Measurements from ENCODE around the gene FLVCR2.
"Not testable (repeated sequence)": the region's sequence is repeated elsewhere in the genome, so short reads cannot be mapped to it uniquely, and the experiment has no call there.

The FLVCR2 gene

DNA sequence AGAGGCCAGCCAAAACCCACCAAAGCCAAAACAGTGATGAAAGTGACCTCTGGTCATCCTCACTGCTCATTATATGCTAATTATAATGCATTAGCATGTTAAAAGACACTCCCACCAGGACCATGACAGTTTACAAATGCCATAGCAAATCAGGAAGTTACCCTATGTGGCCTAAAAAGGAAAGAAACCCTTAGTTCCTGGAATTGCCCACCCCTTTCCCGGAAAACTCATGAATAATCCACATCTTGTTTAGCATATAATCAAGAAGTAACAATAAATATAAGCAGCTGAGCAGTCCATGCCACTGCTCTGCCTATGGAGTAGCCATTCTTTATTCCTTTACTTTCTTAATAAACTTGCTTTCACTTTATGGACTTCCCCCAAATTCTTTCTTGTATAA lies 21.7 kb downstream of the FLVCR2 start:
- DNase-seq = not testable (repeated sequence)

DNA sequence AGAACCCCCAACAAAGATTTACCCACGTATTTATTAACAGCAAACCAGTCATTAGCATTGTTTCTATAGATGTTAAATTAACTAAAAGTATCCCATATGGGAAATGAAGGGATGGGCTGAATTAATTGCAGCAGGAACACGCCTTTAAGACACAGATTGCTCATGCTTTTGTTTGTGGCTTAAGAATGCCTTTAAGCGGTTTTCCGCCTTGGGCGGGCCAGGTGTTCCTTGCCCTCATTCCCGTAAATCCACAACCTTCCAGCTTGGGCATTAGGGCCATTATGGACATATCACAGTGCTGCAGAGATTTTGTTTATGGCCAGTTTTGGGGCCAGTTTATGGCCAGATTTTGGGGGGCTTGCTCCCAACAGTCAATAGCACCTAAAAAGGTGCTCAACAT lies 22.6 kb downstream of the FLVCR2 start:
- DNase-seq = not testable (repeated sequence)

- DNase-seq = no peak
These were observed 24.1 kb downstream of the FLVCR2 start for GRCh38 chr14:75602503-75602902.

- peak; percentile 4 to 90 for DNase-seq
These were observed 26.8 kb downstream of the FLVCR2 start for GRCh38 chr14:75604979-75605851.

GRCh38 chr14:75605916-75606315 lies 27.5 kb downstream of the FLVCR2 start:
- no peak for DNase-seq

- DNase-seq = no peak
These were observed 28.6 kb downstream of the FLVCR2 start for GRCh38 chr14:75607044-75607443.

DNA sequence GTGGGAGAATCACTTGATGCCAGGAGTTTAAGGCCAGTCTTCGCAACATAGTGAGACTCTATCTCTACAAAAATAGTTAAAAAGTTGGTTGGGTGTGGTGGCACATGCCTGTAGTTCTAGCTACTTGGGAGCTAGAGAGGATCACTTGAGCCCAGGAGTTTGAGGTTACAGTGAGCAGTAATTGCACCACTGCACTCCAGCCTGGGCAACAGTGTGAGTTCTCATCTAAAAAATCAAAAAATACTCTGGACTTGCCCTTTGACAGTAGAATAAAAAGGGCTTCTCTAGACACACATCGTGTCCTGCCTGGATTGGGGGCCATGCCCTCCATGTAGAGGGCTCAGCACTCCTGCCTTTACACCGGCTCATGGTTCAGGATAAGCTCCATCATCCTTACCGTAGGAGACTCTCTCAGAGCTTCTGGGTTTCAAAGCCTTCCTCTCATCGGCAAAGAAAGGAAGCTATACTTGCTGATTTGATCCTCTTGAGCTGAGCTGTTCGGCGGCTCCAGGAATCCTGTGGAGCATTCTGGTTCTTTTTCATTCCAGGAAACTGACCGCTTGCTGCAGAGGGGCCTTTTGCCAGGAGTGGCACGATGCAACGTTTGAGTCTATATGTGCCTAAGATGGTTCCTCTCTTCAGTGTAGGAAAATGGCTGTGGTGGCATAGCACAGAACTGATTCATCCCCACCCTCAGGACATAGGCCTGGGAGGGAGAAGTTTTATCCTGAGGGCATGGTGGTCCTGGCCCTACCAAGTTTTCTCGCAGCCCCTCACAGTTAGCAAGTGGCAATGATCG lies 29.6 kb downstream of the FLVCR2 start:
- DNase-seq = no peak

DNA sequence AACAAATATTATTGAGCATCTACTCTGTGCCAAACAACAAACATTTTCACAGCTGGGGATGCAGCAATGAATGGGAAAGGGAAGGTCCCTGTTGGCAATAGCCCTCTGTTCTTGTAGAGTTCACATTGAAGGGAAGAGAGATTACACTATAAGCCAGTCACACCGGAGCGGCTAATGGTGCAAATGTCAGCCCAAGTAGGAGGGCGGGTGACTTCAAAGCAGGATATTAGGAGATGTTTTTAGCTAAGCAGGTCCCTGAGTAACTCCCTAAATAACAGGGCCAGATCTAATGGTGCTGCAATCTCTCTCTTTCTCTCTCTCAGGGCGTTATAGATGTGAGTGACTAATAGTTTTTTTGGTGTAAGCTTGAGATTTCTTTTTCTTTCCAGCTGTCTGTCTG lies 30.7 kb downstream of the FLVCR2 start:
- DNase-seq = no peak

GRCh38 chr14:75609606-75610475 lies 31.4 kb downstream of the FLVCR2 start:
- peak in 1 of 2 donors; percentile 23 for DNase-seq

- DNase-seq = no peak
These were observed 32.4 kb downstream of the FLVCR2 start for GRCh38 chr14:75610834-75611233.

- no peak for DNase-seq
These were observed 33.7 kb downstream of the FLVCR2 start for GRCh38 chr14:75612157-75612556.

GRCh38 chr14:75614179-75614578 lies 35.8 kb downstream of the FLVCR2 start:
- DNase-seq = no peak

DNA sequence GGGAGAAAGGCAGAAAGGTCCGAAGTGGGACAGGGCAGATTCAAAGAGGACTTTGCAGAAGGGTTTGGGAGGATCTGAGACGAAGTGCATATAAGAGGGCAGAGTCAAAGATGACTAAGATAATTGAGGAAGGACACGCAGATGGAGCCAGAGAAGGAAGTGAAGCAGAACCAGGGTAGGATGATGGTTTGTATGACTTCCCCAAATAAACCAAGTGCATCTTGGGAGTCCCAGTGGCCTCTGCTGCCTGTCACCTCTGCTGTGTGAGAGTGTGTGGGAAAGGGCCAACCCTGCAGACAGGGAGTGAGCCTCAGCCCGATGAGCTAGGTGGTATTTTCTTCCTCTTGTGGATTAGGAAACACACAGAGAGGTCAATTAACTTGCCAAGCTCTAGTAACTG lies 36.8 kb downstream of the FLVCR2 start:
- peak; percentile 56 to 92 for DNase-seq

- no peak for DNase-seq
These were observed 41.1 kb downstream of the FLVCR2 start for GRCh38 chr14:75619548-75619947.

GRCh38 chr14:75625034-75625433 lies 46.6 kb downstream of the FLVCR2 start:
- DNase-seq = no peak

DNA sequence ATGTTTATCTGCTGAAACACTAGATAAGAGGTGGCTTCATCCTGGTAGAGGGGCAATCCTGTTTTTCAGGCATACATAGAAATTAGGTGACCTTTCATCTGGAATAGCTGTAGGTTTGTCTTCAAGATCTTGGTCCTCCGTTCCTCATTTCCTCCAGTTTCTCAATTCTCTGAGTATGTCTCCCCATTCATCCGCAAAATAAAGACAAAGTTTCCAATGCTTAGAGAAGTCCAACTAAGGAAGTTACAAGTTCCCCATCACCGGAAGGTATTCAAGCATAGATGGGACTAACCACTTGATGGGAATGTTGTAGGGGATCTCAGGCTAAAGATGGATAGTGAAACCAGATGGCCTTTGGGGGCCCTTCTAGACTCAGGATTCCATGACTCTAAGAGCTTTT lies 48.0 kb downstream of the FLVCR2 start:
- DNase-seq = no peak

GRCh38 chr14:75626863-75627262 lies 48.4 kb downstream of the FLVCR2 start:
- no peak for DNase-seq

- DNase-seq = no peak
These were observed 49.0 kb downstream of the FLVCR2 start for GRCh38 chr14:75627406-75627805.

DNA sequence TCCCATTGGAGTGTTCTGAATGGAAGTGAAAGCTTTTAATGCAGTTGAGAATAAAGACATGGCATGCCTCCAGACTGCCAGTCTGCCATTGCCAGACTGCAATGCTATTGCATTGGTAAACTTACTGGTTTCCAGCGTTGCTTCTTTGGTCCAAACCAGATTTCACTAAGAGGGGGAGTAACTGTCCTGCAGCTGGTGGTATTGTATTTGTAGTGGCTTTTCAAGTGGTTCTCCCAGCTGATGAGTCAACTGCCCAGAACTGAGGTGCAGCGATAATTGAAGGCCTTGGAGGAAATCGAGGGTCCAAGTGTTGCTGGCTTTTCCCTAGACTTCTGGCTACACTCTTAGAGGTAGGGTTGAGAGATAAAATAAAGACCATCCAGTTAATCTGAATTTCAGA lies 50.4 kb downstream of the FLVCR2 start:
- no peak for DNase-seq

GRCh38 chr14:75630695-75631452 lies 52.5 kb downstream of the FLVCR2 start:
- no peak for DNase-seq

- no peak for DNase-seq
These were observed 53.0 kb downstream of the FLVCR2 start for GRCh38 chr14:75631453-75631831.

DNA sequence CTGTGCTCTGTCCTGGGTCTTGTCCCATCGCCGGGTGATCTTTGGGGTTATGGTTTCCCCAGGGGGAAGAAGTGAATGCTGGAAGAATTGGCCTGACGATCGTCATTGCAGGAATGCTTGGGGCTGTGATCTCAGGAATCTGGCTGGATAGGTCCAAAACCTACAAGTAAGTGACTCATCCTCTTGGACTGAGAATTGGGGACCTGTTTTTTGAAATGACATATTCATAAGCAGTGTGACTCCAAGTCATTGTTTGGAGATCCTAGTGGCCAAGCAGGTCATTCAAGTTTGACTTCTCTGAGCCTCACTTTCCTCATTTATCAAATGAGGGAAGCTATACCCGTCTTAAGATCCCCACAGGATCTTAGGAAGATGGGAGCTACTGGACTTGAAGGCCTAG lies 56.4 kb downstream of the FLVCR2 start:
- DNase-seq = no peak
